ENCODE measurements around the gene TMEM254.
"Not testable (repeated sequence)": the region's sequence is repeated elsewhere in the genome, so short reads cannot be mapped to it uniquely, and the experiment has no call there.

The TMEM254 gene

GRCh38 chr10:80079312-80079719, 851 bp downstream of the TMEM254 start:
- DNase-seq (ENCODE audit: low spot score): no peak
- ChIA-PET POLR2A (ENCODE audit: low non-redundant PET) (interaction anchor here (0.5 to 0.6 kb wide), 2 partner anchors 34 to 52 kb away, joined by 3 read pairs; no protein-coding TSS in a partner anchor), CTCF (interaction anchor here (1.0 to 1.6 kb wide), 4 partner anchors 20 to 143 kb away, joined by 3 to 5 read pairs (median 4); no protein-coding TSS in a partner anchor)
- peak overlapping the region; percentile 95 for H3K27ac ChIP-seq
- TF ChIP-seq CTCF (conservative IDR thresholded peaks at IDR 0.05; ENCODE audit: low read depth): no peak

GRCh38 chr10:80081026-80081425, 2.6 kb downstream of the TMEM254 start:
- ChIA-PET POLR2A (ENCODE audit: low non-redundant PET) (interaction anchor here (0.6 to 0.8 kb wide), 2 partner anchors 20 to 23 kb away, joined by 3 to 6 read pairs; no protein-coding TSS in a partner anchor), CTCF (no interaction called here)
- TF ChIP-seq CTCF (conservative IDR thresholded peaks at IDR 0.05; ENCODE audit: low read depth): no peak
- no peak for DNase-seq (ENCODE audit: low spot score)
- H3K27ac ChIP-seq: peak overlapping the region; percentile 77

GRCh38 chr10:80081801-80082750, 3.6 kb downstream of the TMEM254 start:
- peak; percentile 71 for DNase-seq (ENCODE audit: low spot score)
- peak overlapping the region; percentile 77 for H3K27ac ChIP-seq
- TF ChIP-seq CTCF (conservative IDR thresholded peaks at IDR 0.05; ENCODE audit: low read depth): no peak
- ChIA-PET POLR2A (ENCODE audit: low non-redundant PET) (no interaction called here), CTCF (interaction anchor here (0.7 to 1.3 kb wide), 4 partner anchors 23 to 62 kb away, joined by 4 to 12 read pairs (median 4); no protein-coding TSS in a partner anchor)

- DNase-seq (ENCODE audit: low spot score): no peak
Measured at GRCh38 chr10:80090121-80090520, 11.7 kb downstream of the TMEM254 start.

GRCh38 chr10:80094231-80094630, 15.8 kb downstream of the TMEM254 start:
- no peak overlapping the region for H3K27ac ChIP-seq
- CTCF ChIA-PET: no interaction called here
- no peak for TF ChIP-seq CTCF (conservative IDR thresholded peaks at IDR 0.05; ENCODE audit: low read depth)
- no peak for DNase-seq (ENCODE audit: low spot score)
- POLR2A ChIA-PET (ENCODE audit: low non-redundant PET): no interaction called here

More at GRCh38 chr10:80090121-80090520, 11.7 kb downstream of the TMEM254 start:
- POLR2A ChIA-PET (ENCODE audit: low non-redundant PET): no interaction called here
- no peak overlapping the region for H3K27ac ChIP-seq
- TF ChIP-seq CTCF (conservative IDR thresholded peaks at IDR 0.05; ENCODE audit: low read depth): no peak
- CTCF ChIA-PET: interaction anchor here (0.7 kb wide), 1 partner anchor 1176 kb away, joined by 3 read pairs; no protein-coding TSS in a partner anchor

GRCh38 chr10:80098272-80098671, 19.8 kb downstream of the TMEM254 start:
- H3K27ac ChIP-seq; DNase-seq (ENCODE audit: low spot score); CTCF ChIA-PET; POLR2A ChIA-PET (ENCODE audit: low non-redundant PET): not testable (repeated sequence)

- DNase-seq (ENCODE audit: low spot score); POLR2A ChIA-PET (ENCODE audit: low non-redundant PET); CTCF ChIA-PET; H3K27ac ChIP-seq: not testable (repeated sequence)
Measured at GRCh38 chr10:80099295-80099694, 20.8 kb downstream of the TMEM254 start.

Data from RWPE1 (cell line).